Cardiac muscle cell (in vitro differentiated cells and primary cell): ENCODE measurements around the gene TBXAS1. TPM values are rescaled to one million over a fixed set of nuclear protein-coding genes. Genes with fewer than 3 reads are reported as not detected.

ENCODE experiments used
- DNase-seq, 2 donors: peaks; one replicate each; pipeline versions ENCODE4 v3.0.0 to v3.0.0-alpha.2; 2010 to 2017; ENCODE audit warnings: low read depth in 1 of 2, low spot score in 1 of 2
- H3K27ac ChIP-seq: fragments of 200-600 bp; sonication (generic); 2 replicates; pipeline ENCODE4 v1.5.1; 2016
- H3K27me3 ChIP-seq: fragments of 200-600 bp; sonication (generic); 2 replicates; pipeline ENCODE4 v1.6.0; 2016; ENCODE audit warnings: control low read depth
- H3K36me3 ChIP-seq: fragments of 200-600 bp; sonication (generic); 2 replicates; pipeline ENCODE4 v1.5.1; 2016; ENCODE audit warnings: control low read depth
- H3K4me1 ChIP-seq: fragments of 200-600 bp; sonication (generic); 2 replicates; pipeline ENCODE4 v1.8.1; 2017; ENCODE audit warnings: low read depth, mild to moderate bottlenecking, mixed run types
- H3K4me3 ChIP-seq: fragments of 200-600 bp; sonication (generic); 2 replicates; pipeline ENCODE4 v1.5.1; 2016; ENCODE audit warnings: mild to moderate bottlenecking
- H3K9me3 ChIP-seq: fragments of 200-600 bp; sonication (generic); 2 replicates; pipeline ENCODE4 v1.5.1; 2017; ENCODE audit warnings: low read depth, mild to moderate bottlenecking, control low read depth
- CTCF ChIP-seq: IDR thresholded peaks from 2 replicates; pipeline ENCODE4 v1.5.1; 2012; ENCODE audit warnings: low read depth, mild to moderate bottlenecking, low read length
- polyA plus RNA-seq: library from polyadenylated mRNA; unstranded; fragments of >200 nt; fragmentation: Nextera tagmentation; extraction: Ambion mirVana; gene quantifications from 2 replicates; pipeline ENCODE4 v1.2.1, GENCODE V29; 2016
- total RNA-seq: library from RNA; depleted of rRNA; stranded (reverse); fragments of >200 nt; gene quantifications from 2 replicates; pipeline ENCODE4 v1.2.3, GENCODE V29; 2016

Gene TBXAS1
- total and polyA plus RNA-seq, 2 experiments from 2014 or later = 0.83 to 6.2 TPM

GRCh38 chr7:140005341-140005740 is 176.3 kb downstream of the TBXAS1 start:
- Histone ChIP-seq H3K27me3 (no peaks in the 10 kb centered on the region), H3K36me3 (no peaks in the 10 kb centered on the region), H3K27ac (no peak overlapping the region), H3K4me3 (no peak overlapping the region), H3K4me1 (no peaks in the 10 kb centered on the region), H3K9me3 (no peaks in the 10 kb centered on the region)
- no peak for TF ChIP-seq CTCF
- DNase-seq = no peak

- H3K27ac ChIP-seq = no peak overlapping the region
- H3K4me3 ChIP-seq = no peak overlapping the region
- no peaks in the 10 kb centered on the region for H3K36me3 ChIP-seq
- no peaks in the 10 kb centered on the region for H3K4me1 ChIP-seq
- H3K9me3 ChIP-seq = no peaks in the 10 kb centered on the region
- TF ChIP-seq CTCF = peak; percentile 69
- H3K27me3 ChIP-seq = no peaks in the 10 kb centered on the region
- DNase-seq = peak; percentile 64 to 65
These were observed 176.9 kb downstream of the TBXAS1 start for GRCh38 chr7:140005754-140006503.

- H3K4me1 ChIP-seq = no peaks in the 10 kb centered on the region
- DNase-seq = no peak
- H3K9me3 ChIP-seq = no peaks in the 10 kb centered on the region
- no peaks in the 10 kb centered on the region for H3K36me3 ChIP-seq
- H3K27ac ChIP-seq = no peak overlapping the region
- no peaks in the 10 kb centered on the region for H3K27me3 ChIP-seq
- no peak overlapping the region for H3K4me3 ChIP-seq
- TF ChIP-seq CTCF = no peak
These were observed 177.5 kb downstream of the TBXAS1 start for GRCh38 chr7:140006600-140006999.

GRCh38 chr7:140007051-140007690 is 178.1 kb downstream of the TBXAS1 start:
- H3K27me3 ChIP-seq = no peaks in the 10 kb centered on the region
- no peaks in the 10 kb centered on the region for H3K9me3 ChIP-seq
- no peaks in the 10 kb centered on the region for H3K36me3 ChIP-seq
- no peaks in the 10 kb centered on the region for H3K4me1 ChIP-seq
- H3K27ac ChIP-seq = no peak overlapping the region
- no peak for TF ChIP-seq CTCF
- no peak for DNase-seq
- no peak overlapping the region for H3K4me3 ChIP-seq

GRCh38 chr7:140008755-140009610 is 179.9 kb downstream of the TBXAS1 start:
- Histone ChIP-seq H3K27me3 (no peaks in the 10 kb centered on the region), H3K4me3 (no peak overlapping the region), H3K27ac (no peak overlapping the region), H3K9me3 (no peaks in the 10 kb centered on the region), H3K4me1 (no peaks in the 10 kb centered on the region), H3K36me3 (no peaks in the 10 kb centered on the region)
- TF ChIP-seq CTCF = no peak
- no peak for DNase-seq
